IPS DF 6.9 (cell line): ENCODE data around the gene DOC2B.
"Not testable (repeated sequence)": the region's sequence is repeated elsewhere in the genome, so short reads cannot be mapped to it uniquely, and the experiment has no call there.

Source experiments
- DNase-seq: peaks from one replicate; pipeline ENCODE4 v3.0.0-alpha.2; 2013; ENCODE audit warnings: low read depth, low spot score
- H3K27ac ChIP-seq: one replicate; pipeline ENCODE4 v1.5.1; 2013; ENCODE audit warnings: low read length, control low read depth
- H3K27me3 ChIP-seq: 2 replicates; pipeline ENCODE4 v1.6.1; 2013; ENCODE audit warnings: mild to moderate bottlenecking, low read length; ENCODE audit not compliant: control insufficient read depth, insufficient read depth
- H3K36me3 ChIP-seq: 2 replicates; pipeline ENCODE4 v1.6.1; 2013; ENCODE audit warnings: low read length; ENCODE audit not compliant: control insufficient read depth, insufficient read depth
- H3K4me1 ChIP-seq: 2 replicates; pipeline ENCODE4 v1.6.1; 2013; ENCODE audit warnings: low read length; ENCODE audit not compliant: control insufficient read depth, insufficient read depth
- H3K4me3 ChIP-seq: 2 replicates; pipeline ENCODE4 v1.5.1; 2013; ENCODE audit warnings: mild to moderate bottlenecking, low read length
- H3K9me3 ChIP-seq: 2 replicates; pipeline ENCODE4 v1.6.1; 2013; ENCODE audit warnings: low read length, inconsistent platforms; ENCODE audit not compliant: control insufficient read depth, insufficient read depth
- WGBS: extraction: QIAGEN DNeasy Blood & Tissue Kit; methylation state at CpG from one replicate; pipeline ENCODE4 v1.1.7; 2013; ENCODE audit warnings: mixed read lengths, missing lambda C conversion rate; ENCODE audit not compliant: insufficient read length, insufficient coverage; 5-methylcytosine and 5-hydroxymethylcytosine counted together

The DOC2B gene

GRCh38 chr17:223723-224471 is 42.4 kb upstream of the DOC2B start:
- no peak for DNase-seq
- no peaks in the 10 kb centered on the region for H3K27me3 ChIP-seq
- WGBS = no CpG with 5 or more reads among the region's 12 CpGs

GRCh38 chr17:222172-222571 is 40.7 kb upstream of the DOC2B start:
- Histone ChIP-seq H3K4me3 (no peak overlapping the region), H3K36me3 (no peaks in the 10 kb centered on the region), H3K9me3 (no peaks in the 10 kb centered on the region), H3K4me1 (no peaks in the 10 kb centered on the region), H3K27ac (no peak overlapping the region), H3K27me3 (no peaks in the 10 kb centered on the region)
- DNase-seq = no peak
- WGBS = no CpG with 5 or more reads among the region's 8 CpGs

More at GRCh38 chr17:223723-224471, 42.4 kb upstream of the DOC2B start:
- H3K4me1 ChIP-seq = no peaks in the 10 kb centered on the region; the same call in 1 of the 2 replicates
- H3K4me3 ChIP-seq = no peak overlapping the region
- no peaks in the 10 kb centered on the region for H3K36me3 ChIP-seq
- no peaks in the 10 kb centered on the region for H3K9me3 ChIP-seq
- H3K27ac ChIP-seq = no peak overlapping the region

DNA sequence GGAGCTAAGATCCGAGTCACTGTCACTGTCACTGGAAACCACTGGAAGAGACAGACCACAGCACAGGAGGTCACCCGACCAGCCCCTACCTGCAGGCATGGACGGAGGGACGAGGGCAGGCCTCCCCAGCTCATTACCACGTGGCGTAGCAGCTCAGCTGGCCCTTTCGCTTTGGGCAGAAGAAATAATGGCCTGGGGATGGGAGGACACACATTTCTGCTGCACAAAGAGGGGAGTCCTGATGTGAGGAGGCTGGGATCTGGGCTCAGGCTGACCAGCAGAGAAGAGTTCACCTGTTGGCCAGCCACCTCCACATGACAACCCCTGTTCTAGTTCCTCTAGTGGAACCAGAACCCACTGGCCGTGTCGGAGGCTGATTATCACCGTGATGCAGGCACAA is 38.2 kb upstream of the DOC2B start:
- no peak overlapping the region for H3K4me3 ChIP-seq
- no peak for DNase-seq
- H3K4me1 ChIP-seq = peaks cover 2% of the 10 kb centered on the region; the same call in 1 of the 2 replicates
- H3K27ac ChIP-seq = no peak overlapping the region
- H3K27me3 ChIP-seq = no peaks in the 10 kb centered on the region
- no peaks in the 10 kb centered on the region for H3K36me3 ChIP-seq
- H3K9me3 ChIP-seq = no peaks in the 10 kb centered on the region
- WGBS = no CpG with 5 or more reads among the region's 10 CpGs

GRCh38 chr17:218432-219110 is 37.1 kb upstream of the DOC2B start:
- no peaks in the 10 kb centered on the region for H3K36me3 ChIP-seq
- no peak overlapping the region for H3K27ac ChIP-seq
- no peak overlapping the region for H3K4me3 ChIP-seq
- no peaks in the 10 kb centered on the region for H3K9me3 ChIP-seq
- no CpG with 5 or more reads among the region's 8 CpGs for WGBS
- H3K4me1 ChIP-seq = peaks cover 2% of the 10 kb centered on the region; the same call in 1 of the 2 replicates
- no peak for DNase-seq
- H3K27me3 ChIP-seq = no peaks in the 10 kb centered on the region

GRCh38 chr17:216625-217024 is 35.2 kb upstream of the DOC2B start:
- WGBS = no CpG with 5 or more reads among the region's 2 CpGs
- DNase-seq = no peak
- Histone ChIP-seq H3K27ac (no peak overlapping the region), H3K4me3 (no peak overlapping the region), H3K4me1 (peaks cover 2% of the 10 kb centered on the region; the same call in 1 of the 2 replicates), H3K27me3 (no peaks in the 10 kb centered on the region), H3K36me3 (no peaks in the 10 kb centered on the region), H3K9me3 (no peaks in the 10 kb centered on the region)

- not testable (repeated sequence) for H3K4me1 ChIP-seq, H3K36me3 ChIP-seq, DNase-seq, H3K9me3 ChIP-seq, H3K27me3 ChIP-seq, H3K27ac ChIP-seq
- no CpG with 5 or more reads among the region's 29 CpGs for WGBS
- peak overlapping the region; percentile 5; the same call in 1 of the 2 replicates for H3K4me3 ChIP-seq
These were observed 34.4 kb upstream of the DOC2B start for GRCh38 chr17:215563-216478.

DNA sequence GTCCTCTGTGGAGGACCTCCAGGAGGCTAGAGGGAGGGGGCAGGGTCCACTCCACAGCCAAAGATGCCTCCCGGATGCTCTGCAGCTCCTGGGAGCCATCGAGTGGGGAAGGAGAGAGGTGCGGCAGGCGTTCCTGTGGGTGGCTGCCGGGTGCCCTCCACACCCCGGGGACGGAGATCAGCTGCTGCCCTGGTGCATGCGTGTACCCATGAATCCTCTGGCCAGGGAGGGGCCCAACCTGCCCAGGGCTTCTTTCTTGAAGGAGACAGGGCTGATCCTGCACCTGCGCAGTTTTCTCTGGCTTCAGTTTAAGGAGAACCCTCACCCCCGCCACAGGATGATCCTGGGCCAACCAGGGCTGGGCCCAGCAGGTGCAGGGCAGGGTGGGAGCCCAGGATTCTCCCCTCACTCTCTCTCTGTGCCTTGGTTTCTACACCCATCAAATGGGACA is 33.5 kb upstream of the DOC2B start:
- Histone ChIP-seq H3K4me3 (no peak overlapping the region), H3K9me3 (no peaks in the 10 kb centered on the region), H3K27ac (no peak overlapping the region), H3K27me3 (no peaks in the 10 kb centered on the region), H3K36me3 (no peaks in the 10 kb centered on the region), H3K4me1 (peaks cover 2% of the 10 kb centered on the region; the same call in 1 of the 2 replicates)
- DNase-seq = no peak
- no CpG with 5 or more reads among the region's 10 CpGs for WGBS

GRCh38 chr17:213286-214105 is 32.0 kb upstream of the DOC2B start:
- Histone ChIP-seq H3K4me3 (no peak overlapping the region), H3K27me3 (no peaks in the 10 kb centered on the region), H3K27ac (no peak overlapping the region), H3K4me1 (peaks cover 2% of the 10 kb centered on the region; the same call in 1 of the 2 replicates), H3K9me3 (no peaks in the 10 kb centered on the region), H3K36me3 (no peaks in the 10 kb centered on the region)
- no CpG with 5 or more reads among the region's 25 CpGs for WGBS
- no peak for DNase-seq

DNA sequence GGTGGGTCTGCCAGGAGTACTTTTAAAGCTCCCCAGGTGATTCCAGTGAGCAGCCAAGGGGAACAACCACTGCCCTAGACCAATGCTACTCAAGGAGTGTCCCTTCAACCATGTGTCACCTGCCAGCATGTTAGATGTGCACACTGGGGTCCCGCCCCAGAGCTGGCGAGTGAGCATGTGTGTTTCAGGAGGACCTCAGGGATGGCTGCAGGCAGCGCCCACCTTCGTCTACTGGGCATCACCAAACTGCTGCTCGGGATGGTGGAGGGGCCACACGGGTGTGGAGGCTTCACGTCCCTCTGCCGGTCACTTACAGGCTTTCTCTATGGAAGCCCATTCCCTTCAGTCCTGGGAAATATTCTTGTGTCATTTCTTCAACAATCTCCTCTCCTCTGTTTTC is 29.0 kb upstream of the DOC2B start:
- H3K9me3 ChIP-seq = no peaks in the 10 kb centered on the region
- no peak overlapping the region for H3K27ac ChIP-seq
- DNase-seq = no peak
- H3K4me1 ChIP-seq = peaks cover 2% of the 10 kb centered on the region; the same call in 1 of the 2 replicates
- H3K27me3 ChIP-seq = no peaks in the 10 kb centered on the region
- no peak overlapping the region for H3K4me3 ChIP-seq
- no peaks in the 10 kb centered on the region for H3K36me3 ChIP-seq
- no CpG with 5 or more reads among the region's 8 CpGs for WGBS
